ENCODE measurements around the gene GPBP1.
"Not testable (repeated sequence)": the region's sequence is repeated elsewhere in the genome, so short reads cannot be mapped to it uniquely, and the experiment has no call there.

Gene GPBP1

GRCh38 chr5:57189515-57189914, 15.7 kb downstream of the GPBP1 start:
- DNase-seq: no peak
- no peak overlapping the region for H3K4me3 ChIP-seq (ENCODE audit: low read depth, low read length)
- peaks cover 3% of the 10 kb centered on the region for H3K36me3 ChIP-seq (replicated peaks)
- no peak for TF ChIP-seq CTCF (IDR thresholded peaks at IDR 0.05; ENCODE audit: low read depth, low read length, missing control alignments)
- no peak overlapping the region for H3K27ac ChIP-seq
- in situ Hi-C loops (cut with HindIII; ENCODE audit: low pct_ligation_motif_present, low sequenced_read_pairs): no loop called here
- no peaks in the 10 kb centered on the region for H3K27me3 ChIP-seq (replicated peaks)

- Histone ChIP-seq H3K4me3 (ENCODE audit: low read depth, low read length) (no peak overlapping the region), H3K27me3 (replicated peaks) (no peaks in the 10 kb centered on the region), H3K27ac (no peak overlapping the region), H3K36me3 (replicated peaks) (peaks cover 3% of the 10 kb centered on the region)
- TF ChIP-seq CTCF (IDR thresholded peaks at IDR 0.05; ENCODE audit: low read depth, low read length, missing control alignments): no peak
- in situ Hi-C loops (cut with HindIII; ENCODE audit: low pct_ligation_motif_present, low sequenced_read_pairs): no loop called here
- DNase-seq: no peak
Measured at GRCh38 chr5:57190593-57190992, 16.7 kb downstream of the GPBP1 start.

GRCh38 chr5:57191163-57191562, 17.3 kb downstream of the GPBP1 start:
- peaks cover 3% of the 10 kb centered on the region for H3K36me3 ChIP-seq (replicated peaks)
- H3K27ac ChIP-seq: no peak overlapping the region
- no peaks in the 10 kb centered on the region for H3K27me3 ChIP-seq (replicated peaks)
- no peak overlapping the region for H3K4me3 ChIP-seq (ENCODE audit: low read depth, low read length)
- in situ Hi-C loops (cut with HindIII; ENCODE audit: low pct_ligation_motif_present, low sequenced_read_pairs): no loop called here
- no peak for TF ChIP-seq CTCF (IDR thresholded peaks at IDR 0.05; ENCODE audit: low read depth, low read length, missing control alignments)
- DNase-seq: no peak

- in situ Hi-C loops (cut with HindIII; ENCODE audit: low pct_ligation_motif_present, low sequenced_read_pairs): no loop called here
- DNase-seq: no peak
- peaks cover 7% of the 10 kb centered on the region for H3K36me3 ChIP-seq (replicated peaks)
- H3K27me3 ChIP-seq (replicated peaks): no peaks in the 10 kb centered on the region
- H3K4me3 ChIP-seq (ENCODE audit: low read depth, low read length): no peak overlapping the region
- no peak overlapping the region for H3K27ac ChIP-seq
- TF ChIP-seq CTCF (IDR thresholded peaks at IDR 0.05; ENCODE audit: low read depth, low read length, missing control alignments): no peak
Measured at GRCh38 chr5:57191986-57192385, 18.1 kb downstream of the GPBP1 start.

GRCh38 chr5:57192832-57193231, 19.0 kb downstream of the GPBP1 start:
- DNase-seq; H3K4me3 ChIP-seq (ENCODE audit: low read depth, low read length); in situ Hi-C loops (cut with HindIII; ENCODE audit: low pct_ligation_motif_present, low sequenced_read_pairs); H3K27me3 ChIP-seq (replicated peaks); H3K36me3 ChIP-seq (replicated peaks); H3K27ac ChIP-seq: not testable (repeated sequence)

- in situ Hi-C loops (cut with HindIII; ENCODE audit: low pct_ligation_motif_present, low sequenced_read_pairs): no loop called here
- no peak overlapping the region for H3K27ac ChIP-seq
- no peaks in the 10 kb centered on the region for H3K27me3 ChIP-seq (replicated peaks)
- TF ChIP-seq CTCF (IDR thresholded peaks at IDR 0.05; ENCODE audit: low read depth, low read length, missing control alignments): no peak
- peaks cover 7% of the 10 kb centered on the region for H3K36me3 ChIP-seq (replicated peaks)
- DNase-seq: no peak
- H3K4me3 ChIP-seq (ENCODE audit: low read depth, low read length): no peak overlapping the region
Measured at GRCh38 chr5:57193757-57194413, 20.0 kb downstream of the GPBP1 start.

Data from brain microvascular endothelial cell (primary cell).